HG03469 (cell line): ENCODE measurements around the gene ZNF841.
"Not testable (repeated sequence)": the region's sequence is repeated elsewhere in the genome, so short reads cannot be mapped to it uniquely, and the experiment has no call there.

Source experiments
- ATAC-seq: cut with Tn5 transposase; IDR thresholded peaks from one replicate; pipeline ENCODE4 v1.9.1; 2021; ENCODE audit warnings: mild to moderate bottlenecking, moderate library complexity, moderate number of reproducible peaks; ENCODE audit not compliant: unreplicated experiment

Gene ZNF841

GRCh38 chr19:52095172-52096014 lies at the start of gene ZNF841:
Gene ZNF841, minus strand, starts transcription at chr19:52095765. Its CDS starts 10,964 bp downstream, at chr19:52084801.
- no peak for ATAC-seq

GRCh38 chr19:52142001-52142595 lies 46.5 kb upstream of the ZNF841 start:
- no peak for ATAC-seq

- ATAC-seq, result no peak
Measured at GRCh38 chr19:52141203-52141602, 45.6 kb upstream of the ZNF841 start.

- peak; percentile 79 for ATAC-seq
Measured at GRCh38 chr19:52140032-52140710, 44.6 kb upstream of the ZNF841 start.

- no peak for ATAC-seq
Measured at GRCh38 chr19:52139252-52140031, 43.9 kb upstream of the ZNF841 start, which contains the start of gene ZNF616. Gene ZNF616, minus strand, starts transcription at chr19:52139938. Its CDS starts 9,426 bp downstream, at chr19:52130512.

GRCh38 chr19:52138983-52139251 lies 43.4 kb upstream of the ZNF841 start:
- ATAC-seq, result no peak

GRCh38 chr19:52138278-52138982 lies 42.9 kb upstream of the ZNF841 start:
- ATAC-seq, result no peak

GRCh38 chr19:52120286-52120685 lies 24.7 kb upstream of the ZNF841 start:
- ATAC-seq, result no peak

- no peak for ATAC-seq
Measured at GRCh38 chr19:52115526-52116053, 20.0 kb upstream of the ZNF841 start.

GRCh38 chr19:52114691-52115090 lies 19.1 kb upstream of the ZNF841 start:
- ATAC-seq, result no peak

GRCh38 chr19:52112624-52113023 lies 17.1 kb upstream of the ZNF841 start:
- ATAC-seq, result no peak

- no peak for ATAC-seq
Measured at GRCh38 chr19:52110780-52111179, 15.2 kb upstream of the ZNF841 start.

GRCh38 chr19:52102782-52103181 lies 7.2 kb upstream of the ZNF841 start:
- no peak for ATAC-seq

- ATAC-seq, result no peak
Measured at GRCh38 chr19:52101866-52102562, 6.4 kb upstream of the ZNF841 start.

- no peak for ATAC-seq
Measured at GRCh38 chr19:52099497-52100138, 4.1 kb upstream of the ZNF841 start.

- ATAC-seq, result not testable (repeated sequence)
Measured at GRCh38 chr19:52096416-52096815, 851 bp upstream of the ZNF841 start.

- no peak for ATAC-seq
Measured at GRCh38 chr19:52094526-52095130, 937 bp downstream of the ZNF841 start.

- ATAC-seq, result no peak
Measured at GRCh38 chr19:52086481-52086880, 9.1 kb downstream of the ZNF841 start.

- ATAC-seq, result no peak
Measured at GRCh38 chr19:52070496-52070895, 25.1 kb downstream of the ZNF841 start.
